Esophagus muscularis mucosa (tissue), 4 donors: ENCODE data around the gene IFNA2. TPM values are rescaled to one million over a fixed set of nuclear protein-coding genes. Genes with fewer than 3 reads are reported as not detected.

ENCODE experiments used
- DNase-seq: peaks from one replicate; pipeline ENCODE4 v3.0.0-alpha.2; 2017; ENCODE audit errors: extremely low spot score
- H3K27ac ChIP-seq, 4 donors: fragments of 200-600 bp; sonication (generic); replicated peaks in 1 of 4; 1 replicate in 3 of 4; 2 replicates in 1 of 4; pipeline ENCODE4 v1.5.1; 2016 to 2019; ENCODE audit warnings: mild to moderate bottlenecking in 1 of 4
- H3K27me3 ChIP-seq, 4 donors: fragments of 200-600 bp; sonication (generic); one replicate each; pipeline versions ENCODE4 v1.5.1 to v1.6.0; 2016 to 2019
- H3K36me3 ChIP-seq, 4 donors: fragments of 200-600 bp; sonication (generic); one replicate each; pipeline ENCODE4 v1.5.1; 2016 to 2019
- H3K4me1 ChIP-seq, 4 donors: fragments of 200-600 bp; sonication (generic); one replicate each; pipeline ENCODE4 v1.5.1; 2016 to 2019
- H3K4me3 ChIP-seq, 4 donors: fragments of 200-600 bp; sonication (generic); 1 replicate in 2 of 4; 2 replicates in 2 of 4; pipeline ENCODE4 v1.5.1; 2016 to 2019; ENCODE audit warnings: mild to moderate bottlenecking in 4 of 4, moderate library complexity in 1 of 4
- H3K9me3 ChIP-seq, 4 donors: fragments of 200-600 bp; sonication (generic); 1 replicate in 3 of 4; 2 replicates in 1 of 4; pipeline ENCODE4 v1.5.1; 2016 to 2019
- CTCF ChIP-seq, 3 experiments: fragments of 200-600 bp in 2 of 3; fragments of 450-650 bp in 1 of 3; sonication (generic) in 2 of 3; IDR thresholded peaks; one replicate each; pipeline ENCODE4 v1.5.1; 2017 to 2019; ENCODE audit warnings: antibody characterized with exemption in 3 of 3, mild to moderate bottlenecking in 2 of 3, moderate library complexity in 1 of 3
- EP300 ChIP-seq: sonication (generic); formaldehyde crosslinking; IDR thresholded peaks from one replicate; pipeline ENCODE4 v1.6.1; 2017; ENCODE audit warnings: antibody characterized with exemption
- POLR2A ChIP-seq: fragments of 450-650 bp; IDR thresholded peaks from one replicate; pipeline ENCODE4 v1.6.1; 2017; ENCODE audit warnings: antibody characterized with exemption, moderate library complexity, mild to moderate bottlenecking, low read depth
- POLR2AphosphoS5 ChIP-seq, 2 donors: sonication (generic); formaldehyde crosslinking; IDR thresholded peaks; one replicate each; pipeline ENCODE4 v1.6.1; 2017; ENCODE audit warnings: antibody characterized with exemption in 2 of 2
- WGBS: methylation state at CpG from one replicate; pipeline ENCODE4 v1.1.5; 2018; 5-methylcytosine and 5-hydroxymethylcytosine counted together
- intact Hi-C: fragments of 100-400 bp; cut with DNase I; formaldehyde crosslinking; loops from one replicate; pipeline ENCODE4 v1.15.1; 2023
- total RNA-seq, 4 donors: library from RNA; depleted of rRNA; stranded (reverse); fragments of >200 nt; gene quantifications; one replicate each; pipeline versions ENCODE4 v1.1.0 to v1.2.1, GENCODE V29; 2016

The IFNA2 gene
- total RNA-seq, 4 donors from 2014 or later = not detected

- Histone ChIP-seq H3K27ac (no peak overlapping the region), H3K9me3 (no peaks in the 10 kb centered on the region), H3K4me3 (no peak overlapping the region), H3K4me1 (peaks cover 0 to 3% (median 0%) of the 10 kb centered on the region in 4 donors), H3K36me3 (no peaks in the 10 kb centered on the region), H3K27me3 (no peaks in the 10 kb centered on the region)
- intact Hi-C loops = no loop called here
- WGBS = 96% methylated on average over 4 of the region's 4 CpGs
- TF ChIP-seq EP300 (no peak), POLR2AphosphoS5 (IDR thresholded peaks at IDR 0.05) (no peak), CTCF (IDR thresholded peaks at IDR 0.05) (no peak), POLR2A (no peak)
- DNase-seq = no peak
These were observed 44.5 kb downstream of the IFNA2 start for GRCh38 chr9:21340735-21341134.

- Histone ChIP-seq H3K27ac (no peak overlapping the region), H3K4me3 (no peak overlapping the region), H3K27me3 (no peaks in the 10 kb centered on the region), H3K9me3 (no peaks in the 10 kb centered on the region), H3K4me1 (peaks cover 27 to 33% (median 32%) of the 10 kb centered on the region in 4 donors), H3K36me3 (peaks cover 0 to 7% (median 0%) of the 10 kb centered on the region in 4 donors)
- no peak for DNase-seq
- TF ChIP-seq EP300 = no peak
- no peak for TF ChIP-seq CTCF (IDR thresholded peaks at IDR 0.05)
- no peak for TF ChIP-seq POLR2A
- no peak for TF ChIP-seq POLR2AphosphoS5 (IDR thresholded peaks at IDR 0.05)
- intact Hi-C loops = no loop called here
These were observed 48.7 kb downstream of the IFNA2 start for GRCh38 chr9:21336457-21336856.

GRCh38 chr9:21334701-21335632 lies 50.2 kb downstream of the IFNA2 start, which contains the start of gene KLHL9:
Gene KLHL9 (minus strand): TSS chr9:21335404. CDS start chr9:21334859, 545 bp downstream.
- Histone ChIP-seq H3K27ac (peak within 1 kb of the TSS; percentile 91 to 95 (median 94)), H3K27me3 (no peaks in the 10 kb centered on the region), H3K4me3 (peak within 1 kb of the TSS; percentile 77 to 94 (median 84)), H3K9me3 (no peaks in the 10 kb centered on the region), H3K36me3 (peaks cover 0 to 7% (median 0%) of the 10 kb centered on the region in 4 donors), H3K4me1 (peaks cover 41 to 48% (median 46%) of the 10 kb centered on the region in 4 donors)
- WGBS = 0% methylated on average over 19 of the region's 55 CpGs
- TF ChIP-seq POLR2AphosphoS5 (IDR thresholded peaks at IDR 0.05) = peak; percentile 87 to 88
- no peak for TF ChIP-seq POLR2A
- no peak for TF ChIP-seq EP300
- TF ChIP-seq CTCF (IDR thresholded peaks at IDR 0.05) = no peak
- intact Hi-C loops = loop anchor here (5.0 kb wide), 1 partner anchor 57 kb away; no protein-coding TSS in a partner anchor
- peak; percentile 96 for DNase-seq

Other genes with a start within 250 kb of the IFNA2 start
- gene IFNW1, start 243.6 kb downstream of the IFNA2 start, total RNA-seq = not detected
- not detected for gene IFNA21, start 218.7 kb downstream of the IFNA2 start, total RNA-seq
- not detected for gene IFNA4, start 197.8 kb downstream of the IFNA2 start, total RNA-seq
- not detected for gene IFNA7, start 183.2 kb downstream of the IFNA2 start, total RNA-seq
- gene IFNA10, start 178.3 kb downstream of the IFNA2 start, total RNA-seq = not detected
- gene IFNA16, start 168.1 kb downstream of the IFNA2 start, total RNA-seq = not detected
- not detected for gene IFNA17, start 157.2 kb downstream of the IFNA2 start, total RNA-seq
- not detected for gene IFNA14, start 145.4 kb downstream of the IFNA2 start, total RNA-seq
- gene IFNA5, start 80.1 kb downstream of the IFNA2 start, total RNA-seq = not detected
- 10 to 100 TPM; 19.2 to 22.8 (median 21.3) TPM for gene KLHL9, start 50.0 kb downstream of the IFNA2 start, total RNA-seq
- not detected for gene IFNA6, start 34.5 kb downstream of the IFNA2 start, total RNA-seq
- not detected for gene IFNA13, start 17.3 kb downstream of the IFNA2 start, total RNA-seq
- not detected for gene IFNA8, start 23.7 kb upstream of the IFNA2 start, total RNA-seq
- not detected for gene IFNA1, start 55.0 kb upstream of the IFNA2 start, total RNA-seq
- not detected for gene IFNE, start 96.9 kb upstream of the IFNA2 start, total RNA-seq